ENCODE data around the gene CDIP1. TPM values are rescaled to one million over a fixed set of nuclear protein-coding genes. Genes with fewer than 3 reads are reported as not detected.

Gene CDIP1
- total RNA-seq, 2 donors from 2014 or later = 24.5 to 31.2 TPM

- no peaks in the 10 kb centered on the region for H3K9me3 Mint-ChIP-seq
- H3K27ac Mint-ChIP-seq = no peak overlapping the region
- H3K4me1 Mint-ChIP-seq = no peaks in the 10 kb centered on the region
- no peaks in the 10 kb centered on the region for H3K36me3 Mint-ChIP-seq (ENCODE audit: low read depth)
- no peak overlapping the region for H3K4me3 Mint-ChIP-seq
- H3K27me3 Mint-ChIP-seq = no peaks in the 10 kb centered on the region
- ATAC-seq (replicated peaks) = no peak
Observed at GRCh38 chr16:4557973-4558372, 19.4 kb upstream of the CDIP1 start.

- no peaks in the 10 kb centered on the region for H3K4me1 Mint-ChIP-seq
- no peaks in the 10 kb centered on the region for H3K9me3 Mint-ChIP-seq
- no peak overlapping the region for H3K27ac Mint-ChIP-seq
- H3K36me3 Mint-ChIP-seq (ENCODE audit: low read depth) = no peaks in the 10 kb centered on the region
- ATAC-seq (replicated peaks) = no peak
- no peaks in the 10 kb centered on the region for H3K27me3 Mint-ChIP-seq
- no peak overlapping the region for H3K4me3 Mint-ChIP-seq
Observed at GRCh38 chr16:4556580-4556979, 18.0 kb upstream of the CDIP1 start.

- H3K27ac Mint-ChIP-seq = no peak within 1 kb of the TSS
- ATAC-seq (replicated peaks) = no peak
Observed at GRCh38 chr16:4556112-4556511, 17.5 kb upstream of the CDIP1 start, which contains the start of gene C16orf96. Gene C16orf96, plus strand, starts transcription at chr16:4556340. Its CDS starts 150 bp downstream, at chr16:4556490.

GRCh38 chr16:4552541-4552940 is 14.0 kb upstream of the CDIP1 start:
- Mint-ChIP-seq H3K4me3 (no peak overlapping the region), H3K36me3 (ENCODE audit: low read depth) (no peaks in the 10 kb centered on the region), H3K27ac (no peak overlapping the region), H3K9me3 (no peaks in the 10 kb centered on the region), H3K4me1 (no peaks in the 10 kb centered on the region), H3K27me3 (no peaks in the 10 kb centered on the region)
- ATAC-seq (replicated peaks) = no peak

More at GRCh38 chr16:4556112-4556511, 17.5 kb upstream of the CDIP1 start, which contains the start of gene C16orf96:
- Mint-ChIP-seq H3K4me1 (no peaks in the 10 kb centered on the region), H3K36me3 (ENCODE audit: low read depth) (no peaks in the 10 kb centered on the region), H3K9me3 (no peaks in the 10 kb centered on the region), H3K4me3 (no peak within 1 kb of the TSS), H3K27me3 (no peaks in the 10 kb centered on the region)

DNA sequence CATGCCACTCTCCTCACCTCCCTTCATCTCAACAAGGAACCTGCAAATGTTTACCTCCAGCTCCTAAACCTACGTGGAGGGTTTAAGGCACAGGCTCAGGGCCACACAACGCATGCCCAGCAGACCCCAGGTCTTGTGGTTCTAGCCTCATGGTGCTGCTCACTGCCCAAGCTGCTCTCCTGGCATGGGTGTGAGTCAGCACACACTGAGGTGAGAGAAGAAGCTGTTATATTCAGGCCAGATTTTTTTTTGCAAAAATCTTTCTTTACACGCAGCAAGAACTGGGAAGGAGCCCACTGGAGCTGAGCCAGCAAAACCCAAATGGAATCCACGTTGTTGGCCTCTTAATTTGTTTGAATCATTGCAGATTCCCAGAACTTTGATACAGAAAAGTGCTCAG is 12.0 kb upstream of the CDIP1 start:
- Mint-ChIP-seq H3K4me1 (no peaks in the 10 kb centered on the region), H3K36me3 (ENCODE audit: low read depth) (no peaks in the 10 kb centered on the region), H3K9me3 (no peaks in the 10 kb centered on the region), H3K27me3 (no peaks in the 10 kb centered on the region), H3K27ac (no peak overlapping the region), H3K4me3 (no peak overlapping the region)
- ATAC-seq (replicated peaks) = no peak

GRCh38 chr16:4548124-4548523 is 9.6 kb upstream of the CDIP1 start:
- no peaks in the 10 kb centered on the region for H3K9me3 Mint-ChIP-seq
- ATAC-seq (replicated peaks) = no peak
- no peaks in the 10 kb centered on the region for H3K27me3 Mint-ChIP-seq
- no peak overlapping the region for H3K4me3 Mint-ChIP-seq
- no peak overlapping the region for H3K27ac Mint-ChIP-seq
- H3K36me3 Mint-ChIP-seq (ENCODE audit: low read depth) = no peaks in the 10 kb centered on the region
- no peaks in the 10 kb centered on the region for H3K4me1 Mint-ChIP-seq

DNA sequence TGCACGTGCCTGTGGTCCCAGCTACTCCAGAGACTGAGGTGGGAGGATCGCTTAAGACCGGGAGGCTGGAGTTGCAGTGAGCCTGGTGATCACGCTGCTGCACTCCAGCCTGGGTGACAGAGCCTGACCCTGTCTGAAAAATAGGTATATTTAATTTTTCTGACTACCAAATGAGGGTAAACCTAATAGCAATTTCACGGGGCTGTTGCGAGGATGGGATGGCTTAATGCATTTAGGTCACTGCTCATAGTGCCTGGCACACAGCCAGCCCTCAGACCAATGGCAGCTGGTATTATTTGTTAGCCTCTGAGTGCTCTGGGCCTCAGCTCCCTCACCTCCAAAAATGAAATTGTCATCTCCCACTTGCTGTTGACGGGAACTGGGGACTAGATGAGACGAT is 5.9 kb upstream of the CDIP1 start:
- H3K27me3 Mint-ChIP-seq = no peaks in the 10 kb centered on the region
- peaks cover 5% of the 10 kb centered on the region for H3K4me1 Mint-ChIP-seq

DNA sequence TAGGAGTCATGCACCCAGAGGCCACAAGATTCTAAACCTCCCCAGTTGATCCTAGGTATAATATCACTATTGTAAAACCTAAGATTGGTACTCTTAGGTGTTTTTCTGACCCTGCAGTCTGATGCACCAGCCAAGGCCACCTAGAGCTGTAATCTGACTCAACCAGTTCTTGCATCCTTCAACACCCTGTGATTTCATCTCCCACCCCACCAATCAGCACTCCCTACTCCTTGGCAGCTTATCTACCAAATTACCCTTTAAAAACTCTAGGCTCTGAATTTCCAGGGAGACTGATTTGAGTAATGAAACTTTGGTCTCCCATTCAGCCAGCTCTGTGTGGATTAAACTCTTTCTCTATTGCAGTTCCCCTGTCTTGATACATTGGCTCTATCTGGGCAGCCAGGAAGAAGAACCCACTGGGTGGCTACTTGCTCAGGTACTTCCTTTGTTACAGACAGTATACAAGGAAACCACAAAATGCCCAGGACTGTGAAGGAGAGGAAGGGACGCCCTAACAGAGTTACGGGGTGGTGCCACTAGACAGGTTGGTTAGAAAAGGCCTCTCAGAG is 1.2 kb upstream of the CDIP1 start:
- H3K27ac Mint-ChIP-seq = no peak overlapping the region
- ATAC-seq (replicated peaks) = no peak
- peaks cover 24% of the 10 kb centered on the region for H3K4me1 Mint-ChIP-seq
- H3K27me3 Mint-ChIP-seq = no peaks in the 10 kb centered on the region
- peaks cover 4% of the 10 kb centered on the region for H3K36me3 Mint-ChIP-seq (ENCODE audit: low read depth)
- H3K9me3 Mint-ChIP-seq = peaks cover 4% of the 10 kb centered on the region
- H3K4me3 Mint-ChIP-seq = no peak overlapping the region

More for the DNA sequence above, 5.9 kb upstream of the CDIP1 start:
- no peak for ATAC-seq (replicated peaks)
- H3K27ac Mint-ChIP-seq = no peak overlapping the region
- no peak overlapping the region for H3K4me3 Mint-ChIP-seq
- H3K36me3 Mint-ChIP-seq (ENCODE audit: low read depth) = no peaks in the 10 kb centered on the region
- H3K9me3 Mint-ChIP-seq = peaks cover 4% of the 10 kb centered on the region

GRCh38 chr16:4537376-4538343 is 913 bp downstream of the CDIP1 start:
- Mint-ChIP-seq H3K4me3 (peak overlapping the region; percentile 75), H3K27me3 (no peaks in the 10 kb centered on the region), H3K4me1 (peaks cover 24% of the 10 kb centered on the region), H3K9me3 (peaks cover 4% of the 10 kb centered on the region), H3K36me3 (ENCODE audit: low read depth) (peaks cover 4% of the 10 kb centered on the region), H3K27ac (peak overlapping the region; percentile 47)
- ATAC-seq (replicated peaks) = peak; percentile 47

- Mint-ChIP-seq H3K27me3 (no peaks in the 10 kb centered on the region), H3K4me1 (peaks cover 22% of the 10 kb centered on the region), H3K9me3 (peaks cover 4% of the 10 kb centered on the region), H3K4me3 (peak overlapping the region; percentile 75), H3K27ac (peak overlapping the region; percentile 67), H3K36me3 (ENCODE audit: low read depth) (peaks cover 10% of the 10 kb centered on the region)
- no peak for ATAC-seq (replicated peaks)
Observed at GRCh38 chr16:4536391-4537106, 2.0 kb downstream of the CDIP1 start.

GRCh38 chr16:4535627-4536108 is 2.9 kb downstream of the CDIP1 start:
- H3K27me3 Mint-ChIP-seq = no peaks in the 10 kb centered on the region
- peak overlapping the region; percentile 75 for H3K4me3 Mint-ChIP-seq
- H3K27ac Mint-ChIP-seq = peak overlapping the region; percentile 67
- H3K9me3 Mint-ChIP-seq = peaks cover 4% of the 10 kb centered on the region
- peaks cover 10% of the 10 kb centered on the region for H3K36me3 Mint-ChIP-seq (ENCODE audit: low read depth)
- peak; percentile 58 for ATAC-seq (replicated peaks)
- H3K4me1 Mint-ChIP-seq = peaks cover 20% of the 10 kb centered on the region

- H3K27ac Mint-ChIP-seq = no peak overlapping the region
- H3K4me1 Mint-ChIP-seq = peaks cover 24% of the 10 kb centered on the region
- H3K4me3 Mint-ChIP-seq = no peak overlapping the region
Observed at GRCh38 chr16:4534151-4534790, 4.3 kb downstream of the CDIP1 start.

GRCh38 chr16:4533490-4533889 is 5.1 kb downstream of the CDIP1 start:
- H3K4me3 Mint-ChIP-seq = no peak overlapping the region
- peaks cover 27% of the 10 kb centered on the region for H3K4me1 Mint-ChIP-seq
- H3K9me3 Mint-ChIP-seq = no peaks in the 10 kb centered on the region
- H3K36me3 Mint-ChIP-seq (ENCODE audit: low read depth) = peaks cover 6% of the 10 kb centered on the region
- no peak overlapping the region for H3K27ac Mint-ChIP-seq
- H3K27me3 Mint-ChIP-seq = no peaks in the 10 kb centered on the region
- no peak for ATAC-seq (replicated peaks)

More at GRCh38 chr16:4534151-4534790, 4.3 kb downstream of the CDIP1 start:
- Mint-ChIP-seq H3K36me3 (ENCODE audit: low read depth) (peaks cover 10% of the 10 kb centered on the region), H3K27me3 (no peaks in the 10 kb centered on the region), H3K9me3 (no peaks in the 10 kb centered on the region)
- ATAC-seq (replicated peaks) = no peak

DNA sequence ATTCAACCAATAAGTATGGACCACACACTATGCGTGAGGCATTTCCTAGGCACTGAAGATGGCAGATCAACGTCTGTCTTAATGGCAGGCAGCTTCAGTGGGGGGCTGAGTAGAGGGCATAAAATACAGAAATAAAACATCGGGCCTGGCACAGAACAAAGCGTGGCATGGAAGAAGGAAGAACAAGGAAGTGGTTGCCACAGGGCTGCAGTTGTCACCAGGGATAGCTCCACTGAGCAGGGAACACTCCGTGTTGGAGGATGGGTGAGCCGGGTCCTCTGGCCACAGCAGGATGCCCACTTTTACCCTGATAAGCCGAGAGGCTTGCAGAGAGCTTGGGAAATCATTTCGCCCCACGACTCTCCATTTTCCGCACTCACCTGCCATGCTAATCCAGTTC is 6.3 kb downstream of the CDIP1 start:
- Mint-ChIP-seq H3K27me3 (no peaks in the 10 kb centered on the region), H3K9me3 (no peaks in the 10 kb centered on the region), H3K4me3 (no peak overlapping the region), H3K27ac (no peak overlapping the region), H3K4me1 (peaks cover 26% of the 10 kb centered on the region), H3K36me3 (ENCODE audit: low read depth) (peaks cover 6% of the 10 kb centered on the region)
- ATAC-seq (replicated peaks) = no peak

All from activated T-helper 17 cell treated with anti-CD3 and anti-CD28 coated beads, Interleukin-2, amount 50 U/mL, for 72 hours (primary cell).